Right lobe of liver (tissue), 4 donors: ENCODE data around the gene UBE2N.
"Not testable (repeated sequence)": the region's sequence is repeated elsewhere in the genome, so short reads cannot be mapped to it uniquely, and the experiment has no call there.

Experiments used
- CTCF ChIP-seq, 4 donors: fragments of 200-600 bp in 3 of 4; fragments of 450-650 bp in 1 of 4; IDR thresholded peaks; one replicate each; pipeline versions ENCODE4 v1.5.1 to v1.8.0; 2016 to 2022; ENCODE audit warnings: antibody characterized with exemption in 4 of 4, mild to moderate bottlenecking in 2 of 4
- POLR2A ChIP-seq: fragments of 450-650 bp; IDR thresholded peaks from one replicate; pipeline ENCODE4 v1.6.1; 2017; ENCODE audit warnings: antibody characterized with exemption, mild to moderate bottlenecking
- donor health status: DM: no; HTN: no; CAD: no.
- donor health status: DM: no; HTN: no; CAD: no.
- donor health status: DM: no; HTN: yes; CAD: no.

GRCh38 chr12:93412396-93412795, 29.4 kb downstream of the UBE2N start:
- TF ChIP-seq CTCF (IDR thresholded peaks at IDR 0.05); POLR2A: not testable (repeated sequence)
